ENCODE results near the gene IGFBP5. TPM values are rescaled to one million over a fixed set of nuclear protein-coding genes. Genes with fewer than 3 reads are reported as not detected.

Gene IGFBP5
- total and polyA plus RNA-seq, 4 donors, result 2.3 to 43.4 (median 14.4) TPM

DNA sequence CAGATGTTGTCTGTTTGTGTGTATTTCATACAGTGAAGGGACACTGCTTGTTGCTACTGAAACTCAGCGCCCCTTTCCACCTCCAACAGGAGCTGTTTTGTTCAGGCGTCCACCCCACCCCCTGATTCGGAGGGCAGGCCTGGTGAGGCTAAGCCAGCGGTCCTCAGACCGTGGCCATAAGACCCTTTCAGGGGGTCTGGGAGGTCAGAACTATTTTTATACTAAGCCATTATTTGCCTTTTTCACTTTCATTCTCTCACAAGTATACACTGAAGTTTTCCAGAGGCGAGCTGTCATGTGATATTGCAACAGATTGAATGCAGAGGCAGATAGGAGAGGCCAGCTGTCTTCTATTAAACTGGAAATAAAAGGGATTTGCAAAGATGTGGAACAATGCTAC lies 39.7 kb upstream of the IGFBP5 start:
- WGBS, result 87% methylated on average over 6 of the region's 6 CpGs

DNA sequence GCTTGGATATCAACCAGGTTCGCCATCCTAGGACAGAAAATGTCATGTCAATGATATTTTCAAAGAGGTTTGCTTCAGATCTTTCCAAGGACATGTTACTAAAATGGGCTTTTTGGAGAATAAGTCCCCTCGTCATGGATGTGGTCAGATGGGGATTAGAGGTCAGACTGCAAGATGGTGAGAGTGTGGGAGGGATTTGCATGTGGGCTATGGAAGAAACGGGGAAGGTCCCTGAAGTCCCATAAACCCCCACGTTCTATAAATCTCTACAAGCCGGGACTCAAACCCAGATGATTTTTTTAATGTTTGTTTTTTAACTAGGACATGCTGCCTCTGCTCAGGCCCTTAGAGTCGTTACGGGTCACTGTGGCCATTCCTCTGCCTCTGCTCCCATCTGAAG lies 37.7 kb upstream of the IGFBP5 start:
- H3K27ac ChIP-seq (ENCODE audit: low read depth in 1 of 2, low read length in 2 of 2), result no peak overlapping the region
- no peak for DNase-seq (ENCODE audit: low spot score)
- TF ChIP-seq GABPA (IDR thresholded peaks at IDR 0.05 in 1 of 2, conservative IDR thresholded peaks at IDR 0.05 in 1 of 2) (no peak), RAD21 (IDR thresholded peaks at IDR 0.05) (no peak), FOXA1 (IDR thresholded peaks at IDR 0.05) (no peak), HNF4G (IDR thresholded peaks at IDR 0.05) (no peak), ATF3 (IDR thresholded peaks at IDR 0.05) (no peak), EGR1 (IDR thresholded peaks at IDR 0.05; ENCODE audit: low read depth in 2 of 2) (no peak), TAF1 (conservative IDR thresholded peaks at IDR 0.05) (no peak)
- H3K36me3 ChIP-seq (ENCODE audit: control insufficient read depth in 4 of 4, insufficient read depth in 3 of 4, low read depth in 1 of 4, low read length in 3 of 4), result no peaks in the 10 kb centered on the region
- H3K4me1 ChIP-seq (ENCODE audit: control insufficient read depth in 4 of 4, insufficient read depth in 4 of 4, low read length in 3 of 4), result no peaks in the 10 kb centered on the region
- H3K27me3 ChIP-seq (ENCODE audit: control insufficient read depth in 4 of 4, insufficient read depth in 4 of 4, low read length in 3 of 4), result no peaks in the 10 kb centered on the region
- no peaks in the 10 kb centered on the region for H3K9me3 ChIP-seq (ENCODE audit: control insufficient read depth in 4 of 4, low read length in 3 of 4)
- 87% methylated on average over 7 of the region's 7 CpGs for WGBS
- no peak overlapping the region for H3K4me3 ChIP-seq (ENCODE audit: low read depth in 1 of 3, low read length in 3 of 3)
- H3K9ac ChIP-seq (ENCODE audit: low read depth in 1 of 2, low read length in 2 of 2), result no peak overlapping the region

More for the DNA sequence above, 39.7 kb upstream of the IGFBP5 start:
- no peaks in the 10 kb centered on the region for H3K9me3 ChIP-seq (ENCODE audit: control insufficient read depth in 4 of 4, low read length in 3 of 4)
- peaks cover 0 to 7% (median under 1%) of the 10 kb centered on the region in 4 donors for H3K4me1 ChIP-seq (ENCODE audit: control insufficient read depth in 4 of 4, insufficient read depth in 4 of 4, low read length in 3 of 4)
- TF ChIP-seq RXRA (IDR thresholded peaks at IDR 0.05) (peak in 1 of 2 donors; percentile 7), RAD21 (IDR thresholded peaks at IDR 0.05) (peak in 1 of 2 donors; percentile 17), FOXA1 (IDR thresholded peaks at IDR 0.05) (no peak), NR2F2 (IDR thresholded peaks at IDR 0.05) (peak; percentile 83), YY1 (IDR thresholded peaks at IDR 0.05) (no peak)
- TF ChIP-seq, protein P1, sequence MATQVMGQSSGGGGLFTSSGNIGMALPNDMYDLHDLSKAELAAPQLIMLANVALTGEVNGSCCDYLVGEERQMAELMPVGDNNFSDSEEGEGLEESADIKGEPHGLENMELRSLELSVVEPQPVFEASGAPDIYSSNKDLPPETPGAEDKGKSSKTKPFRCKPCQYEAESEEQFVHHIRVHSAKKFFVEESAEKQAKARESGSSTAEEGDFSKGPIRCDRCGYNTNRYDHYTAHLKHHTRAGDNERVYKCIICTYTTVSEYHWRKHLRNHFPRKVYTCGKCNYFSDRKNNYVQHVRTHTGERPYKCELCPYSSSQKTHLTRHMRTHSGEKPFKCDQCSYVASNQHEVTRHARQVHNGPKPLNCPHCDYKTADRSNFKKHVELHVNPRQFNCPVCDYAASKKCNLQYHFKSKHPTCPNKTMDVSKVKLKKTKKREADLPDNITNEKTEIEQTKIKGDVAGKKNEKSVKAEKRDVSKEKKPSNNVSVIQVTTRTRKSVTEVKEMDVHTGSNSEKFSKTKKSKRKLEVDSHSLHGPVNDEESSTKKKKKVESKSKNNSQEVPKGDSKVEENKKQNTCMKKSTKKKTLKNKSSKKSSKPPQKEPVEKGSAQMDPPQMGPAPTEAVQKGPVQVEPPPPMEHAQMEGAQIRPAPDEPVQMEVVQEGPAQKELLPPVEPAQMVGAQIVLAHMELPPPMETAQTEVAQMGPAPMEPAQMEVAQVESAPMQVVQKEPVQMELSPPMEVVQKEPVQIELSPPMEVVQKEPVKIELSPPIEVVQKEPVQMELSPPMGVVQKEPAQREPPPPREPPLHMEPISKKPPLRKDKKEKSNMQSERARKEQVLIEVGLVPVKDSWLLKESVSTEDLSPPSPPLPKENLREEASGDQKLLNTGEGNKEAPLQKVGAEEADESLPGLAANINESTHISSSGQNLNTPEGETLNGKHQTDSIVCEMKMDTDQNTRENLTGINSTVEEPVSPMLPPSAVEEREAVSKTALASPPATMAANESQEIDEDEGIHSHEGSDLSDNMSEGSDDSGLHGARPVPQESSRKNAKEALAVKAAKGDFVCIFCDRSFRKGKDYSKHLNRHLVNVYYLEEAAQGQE (IDR thresholded peaks at IDR 0.05), result no peak
- H3K9ac ChIP-seq (ENCODE audit: low read depth in 1 of 2, low read length in 2 of 2), result no peak overlapping the region
- no peak overlapping the region for H3K27ac ChIP-seq (ENCODE audit: low read depth in 1 of 2, low read length in 2 of 2)
- no peaks in the 10 kb centered on the region for H3K27me3 ChIP-seq (ENCODE audit: control insufficient read depth in 4 of 4, insufficient read depth in 4 of 4, low read length in 3 of 4)
- no peak overlapping the region for H3K4me3 ChIP-seq (ENCODE audit: low read depth in 1 of 3, low read length in 3 of 3)
- no peak for DNase-seq (ENCODE audit: low spot score)
- no peaks in the 10 kb centered on the region for H3K36me3 ChIP-seq (ENCODE audit: control insufficient read depth in 4 of 4, insufficient read depth in 3 of 4, low read depth in 1 of 4, low read length in 3 of 4)

DNA sequence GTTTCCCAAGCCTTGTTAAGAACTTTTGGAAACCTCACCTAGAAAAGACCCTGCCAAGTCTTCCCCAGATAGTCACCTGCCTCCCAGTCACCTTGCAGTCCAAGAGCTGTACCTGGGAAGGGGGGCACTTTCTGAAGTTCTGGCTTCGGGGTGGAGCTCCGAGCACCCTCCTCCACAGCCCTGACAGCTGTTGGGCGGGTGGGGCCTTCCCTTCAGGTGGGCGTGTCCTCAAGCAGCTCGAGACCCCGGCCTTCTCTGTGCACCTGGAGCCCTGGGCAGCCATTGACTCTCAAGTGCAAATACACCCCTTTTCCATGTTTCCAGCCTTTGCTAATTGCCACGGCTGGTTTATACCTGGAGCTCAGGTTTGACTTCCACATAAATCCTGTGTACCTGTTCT lies 37.0 kb upstream of the IGFBP5 start:
- TF ChIP-seq TAF1 (conservative IDR thresholded peaks at IDR 0.05), result no peak
- TF ChIP-seq, protein P2, sequence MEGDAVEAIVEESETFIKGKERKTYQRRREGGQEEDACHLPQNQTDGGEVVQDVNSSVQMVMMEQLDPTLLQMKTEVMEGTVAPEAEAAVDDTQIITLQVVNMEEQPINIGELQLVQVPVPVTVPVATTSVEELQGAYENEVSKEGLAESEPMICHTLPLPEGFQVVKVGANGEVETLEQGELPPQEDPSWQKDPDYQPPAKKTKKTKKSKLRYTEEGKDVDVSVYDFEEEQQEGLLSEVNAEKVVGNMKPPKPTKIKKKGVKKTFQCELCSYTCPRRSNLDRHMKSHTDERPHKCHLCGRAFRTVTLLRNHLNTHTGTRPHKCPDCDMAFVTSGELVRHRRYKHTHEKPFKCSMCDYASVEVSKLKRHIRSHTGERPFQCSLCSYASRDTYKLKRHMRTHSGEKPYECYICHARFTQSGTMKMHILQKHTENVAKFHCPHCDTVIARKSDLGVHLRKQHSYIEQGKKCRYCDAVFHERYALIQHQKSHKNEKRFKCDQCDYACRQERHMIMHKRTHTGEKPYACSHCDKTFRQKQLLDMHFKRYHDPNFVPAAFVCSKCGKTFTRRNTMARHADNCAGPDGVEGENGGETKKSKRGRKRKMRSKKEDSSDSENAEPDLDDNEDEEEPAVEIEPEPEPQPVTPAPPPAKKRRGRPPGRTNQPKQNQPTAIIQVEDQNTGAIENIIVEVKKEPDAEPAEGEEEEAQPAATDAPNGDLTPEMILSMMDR (IDR thresholded peaks at IDR 0.05; ENCODE audit: low read depth, low read length, missing input control), result no peak
- no peak for TF ChIP-seq ATF3 (IDR thresholded peaks at IDR 0.05)
- TF ChIP-seq, protein P3, sequence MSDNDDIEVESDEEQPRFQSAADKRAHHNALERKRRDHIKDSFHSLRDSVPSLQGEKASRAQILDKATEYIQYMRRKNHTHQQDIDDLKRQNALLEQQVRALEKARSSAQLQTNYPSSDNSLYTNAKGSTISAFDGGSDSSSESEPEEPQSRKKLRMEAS (IDR thresholded peaks at IDR 0.05), result no peak
- TF ChIP-seq JUND (IDR thresholded peaks at IDR 0.05), result no peak
- no peak for TF ChIP-seq GABPA (IDR thresholded peaks at IDR 0.05 in 1 of 2, conservative IDR thresholded peaks at IDR 0.05 in 1 of 2)
- TF ChIP-seq, protein P4, sequence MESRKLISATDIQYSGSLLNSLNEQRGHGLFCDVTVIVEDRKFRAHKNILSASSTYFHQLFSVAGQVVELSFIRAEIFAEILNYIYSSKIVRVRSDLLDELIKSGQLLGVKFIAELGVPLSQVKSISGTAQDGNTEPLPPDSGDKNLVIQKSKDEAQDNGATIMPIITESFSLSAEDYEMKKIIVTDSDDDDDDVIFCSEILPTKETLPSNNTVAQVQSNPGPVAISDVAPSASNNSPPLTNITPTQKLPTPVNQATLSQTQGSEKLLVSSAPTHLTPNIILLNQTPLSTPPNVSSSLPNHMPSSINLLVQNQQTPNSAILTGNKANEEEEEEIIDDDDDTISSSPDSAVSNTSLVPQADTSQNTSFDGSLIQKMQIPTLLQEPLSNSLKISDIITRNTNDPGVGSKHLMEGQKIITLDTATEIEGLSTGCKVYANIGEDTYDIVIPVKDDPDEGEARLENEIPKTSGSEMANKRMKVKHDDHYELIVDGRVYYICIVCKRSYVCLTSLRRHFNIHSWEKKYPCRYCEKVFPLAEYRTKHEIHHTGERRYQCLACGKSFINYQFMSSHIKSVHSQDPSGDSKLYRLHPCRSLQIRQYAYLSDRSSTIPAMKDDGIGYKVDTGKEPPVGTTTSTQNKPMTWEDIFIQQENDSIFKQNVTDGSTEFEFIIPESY (IDR thresholded peaks at IDR 0.05), result no peak
- no peak for TF ChIP-seq YY1 (IDR thresholded peaks at IDR 0.05)
- TF ChIP-seq SP1 (IDR thresholded peaks at IDR 0.05), result no peak
- TF ChIP-seq HNF4G (IDR thresholded peaks at IDR 0.05), result no peak
- no peak for TF ChIP-seq RAD21 (IDR thresholded peaks at IDR 0.05)
- TF ChIP-seq HNF4A (conservative IDR thresholded peaks at IDR 0.05), result no peak
- no peak for TF ChIP-seq RXRA (IDR thresholded peaks at IDR 0.05)
- no peak for TF ChIP-seq FOXA2 (IDR thresholded peaks at IDR 0.05)
- no peaks in the 10 kb centered on the region for H3K9me3 ChIP-seq (ENCODE audit: control insufficient read depth in 4 of 4, low read length in 3 of 4)
- H3K9ac ChIP-seq (ENCODE audit: low read depth in 1 of 2, low read length in 2 of 2), result no peak overlapping the region
- WGBS, result 71% methylated on average over 7 of the region's 7 CpGs
- H3K4me3 ChIP-seq (ENCODE audit: low read depth in 1 of 3, low read length in 3 of 3), result no peak overlapping the region
- no peak overlapping the region for H3K27ac ChIP-seq (ENCODE audit: low read depth in 1 of 2, low read length in 2 of 2)
- no peak for DNase-seq (ENCODE audit: low spot score)
- H3K36me3 ChIP-seq (ENCODE audit: control insufficient read depth in 4 of 4, insufficient read depth in 3 of 4, low read depth in 1 of 4, low read length in 3 of 4), result no peaks in the 10 kb centered on the region
- H3K4me1 ChIP-seq (ENCODE audit: control insufficient read depth in 4 of 4, insufficient read depth in 4 of 4, low read length in 3 of 4), result no peaks in the 10 kb centered on the region
- H3K27me3 ChIP-seq (ENCODE audit: control insufficient read depth in 4 of 4, insufficient read depth in 4 of 4, low read length in 3 of 4), result no peaks in the 10 kb centered on the region
